Measurements from ENCODE around the gene KRTAP12-1.
"Not testable (repeated sequence)": the region's sequence is repeated elsewhere in the genome, so short reads cannot be mapped to it uniquely, and the experiment has no call there.

KRTAP12-1 gene

DNA sequence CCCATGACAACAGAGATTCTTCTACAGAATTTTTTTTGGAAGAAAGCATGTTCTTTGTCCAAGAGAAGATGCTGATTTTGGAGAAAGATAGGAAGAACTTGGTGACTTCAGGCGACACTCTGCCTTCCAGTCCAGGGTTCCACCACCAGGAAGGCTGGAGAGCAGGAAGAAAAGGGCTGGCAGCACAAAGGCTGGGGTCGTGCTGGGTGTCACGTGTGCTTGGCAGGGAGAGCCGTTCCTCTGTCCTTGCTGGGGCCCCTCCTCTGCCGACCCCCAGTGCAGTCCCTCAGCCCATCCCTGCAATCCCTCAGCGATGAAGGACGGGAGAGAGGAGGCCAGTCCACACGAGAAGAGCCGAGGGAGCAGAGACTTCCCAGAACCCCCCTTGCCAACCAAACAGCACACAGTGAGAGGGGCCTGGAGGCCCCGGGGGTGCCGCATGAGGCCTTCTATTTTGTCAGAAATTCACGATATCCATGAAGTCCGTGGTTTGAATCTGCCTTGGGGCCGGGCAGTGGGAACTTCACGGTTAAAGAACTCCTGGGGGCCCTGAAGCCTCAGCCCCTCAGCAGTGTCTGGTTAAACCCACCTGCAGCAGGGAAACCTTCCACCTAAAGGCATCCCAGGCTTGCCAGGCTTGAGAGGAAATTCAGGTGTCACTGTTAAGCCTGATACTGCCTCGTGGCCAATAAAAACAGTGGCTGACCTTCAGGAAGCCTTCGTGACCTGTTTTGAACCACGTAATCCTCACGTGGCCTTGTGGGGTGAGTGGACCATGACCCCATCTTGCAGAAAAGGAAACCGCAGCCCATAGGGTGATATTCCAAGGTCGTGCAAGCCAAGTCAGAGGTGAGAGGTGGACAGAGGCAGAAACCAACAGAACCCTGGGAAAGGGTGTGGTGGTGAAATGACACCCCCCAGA is 18.4 kb upstream of the KRTAP12-1 start:
- Histone ChIP-seq H3K27me3 (ENCODE audit: insufficient read depth, low read length) (no peaks in the 10 kb centered on the region), H4K20me1 (ENCODE audit: insufficient read depth, low read length) (no peaks in the 10 kb centered on the region), H3K9me2 (ENCODE audit: low read depth, low read length) (no peaks in the 10 kb centered on the region), H3K4me3 (ENCODE audit: low read depth, low read length, poor library complexity, severe bottlenecking) (no peak overlapping the region), H3K27ac (ENCODE audit: low read depth, low read length, poor library complexity, severe bottlenecking) (no peak overlapping the region), H3K4me2 (ENCODE audit: low read length) (no peak overlapping the region), H3K9me3 (ENCODE audit: low read length) (no peaks in the 10 kb centered on the region), H3K79me2 (ENCODE audit: insufficient read depth, low read length) (no peaks in the 10 kb centered on the region), H3K4me1 (ENCODE audit: insufficient read depth, low read length, severe bottlenecking) (no peaks in the 10 kb centered on the region), H3K36me3 (ENCODE audit: insufficient read depth, low read length) (no peaks in the 10 kb centered on the region), H3F3A (ENCODE audit: insufficient read depth, low read length) (no peaks in the 10 kb centered on the region), H3K9ac (ENCODE audit: low read length) (no peak overlapping the region), H2AFZ (ENCODE audit: low read length) (no peak overlapping the region)
- no peak for TF ChIP-seq EZH2 (IDR thresholded peaks at IDR 0.05; ENCODE audit: borderline replicate concordance, low read length)
- TF ChIP-seq, protein P1, sequence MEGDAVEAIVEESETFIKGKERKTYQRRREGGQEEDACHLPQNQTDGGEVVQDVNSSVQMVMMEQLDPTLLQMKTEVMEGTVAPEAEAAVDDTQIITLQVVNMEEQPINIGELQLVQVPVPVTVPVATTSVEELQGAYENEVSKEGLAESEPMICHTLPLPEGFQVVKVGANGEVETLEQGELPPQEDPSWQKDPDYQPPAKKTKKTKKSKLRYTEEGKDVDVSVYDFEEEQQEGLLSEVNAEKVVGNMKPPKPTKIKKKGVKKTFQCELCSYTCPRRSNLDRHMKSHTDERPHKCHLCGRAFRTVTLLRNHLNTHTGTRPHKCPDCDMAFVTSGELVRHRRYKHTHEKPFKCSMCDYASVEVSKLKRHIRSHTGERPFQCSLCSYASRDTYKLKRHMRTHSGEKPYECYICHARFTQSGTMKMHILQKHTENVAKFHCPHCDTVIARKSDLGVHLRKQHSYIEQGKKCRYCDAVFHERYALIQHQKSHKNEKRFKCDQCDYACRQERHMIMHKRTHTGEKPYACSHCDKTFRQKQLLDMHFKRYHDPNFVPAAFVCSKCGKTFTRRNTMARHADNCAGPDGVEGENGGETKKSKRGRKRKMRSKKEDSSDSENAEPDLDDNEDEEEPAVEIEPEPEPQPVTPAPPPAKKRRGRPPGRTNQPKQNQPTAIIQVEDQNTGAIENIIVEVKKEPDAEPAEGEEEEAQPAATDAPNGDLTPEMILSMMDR (IDR thresholded peaks at IDR 0.05; ENCODE audit: low read length): no peak

- Histone ChIP-seq H3K9me3 (ENCODE audit: low read length) (no peaks in the 10 kb centered on the region), H3K4me3 (ENCODE audit: low read depth, low read length, poor library complexity, severe bottlenecking) (no peak overlapping the region), H3K79me2 (ENCODE audit: insufficient read depth, low read length) (no peaks in the 10 kb centered on the region), H3K4me2 (ENCODE audit: low read length) (no peak overlapping the region), H2AFZ (ENCODE audit: low read length) (no peak overlapping the region), H3K4me1 (ENCODE audit: insufficient read depth, low read length, severe bottlenecking) (no peaks in the 10 kb centered on the region), H3K9ac (ENCODE audit: low read length) (no peak overlapping the region), H3K27ac (ENCODE audit: low read depth, low read length, poor library complexity, severe bottlenecking) (no peak overlapping the region), H3K9me2 (ENCODE audit: low read depth, low read length) (no peaks in the 10 kb centered on the region), H4K20me1 (ENCODE audit: insufficient read depth, low read length) (no peaks in the 10 kb centered on the region), H3K27me3 (ENCODE audit: insufficient read depth, low read length) (no peaks in the 10 kb centered on the region), H3K36me3 (ENCODE audit: insufficient read depth, low read length) (no peaks in the 10 kb centered on the region), H3F3A (ENCODE audit: insufficient read depth, low read length) (no peaks in the 10 kb centered on the region)
- TF ChIP-seq EZH2 (IDR thresholded peaks at IDR 0.05; ENCODE audit: borderline replicate concordance, low read length): no peak
- TF ChIP-seq, protein P1 (IDR thresholded peaks at IDR 0.05; ENCODE audit: low read length): no peak
Measured at GRCh38 chr21:44699502-44700001, 17.6 kb upstream of the KRTAP12-1 start.

GRCh38 chr21:44697811-44698734 is 16.1 kb upstream of the KRTAP12-1 start:
- H3K4me2 ChIP-seq (ENCODE audit: low read length): no peak overlapping the region
- H3K4me1 ChIP-seq (ENCODE audit: insufficient read depth, low read length, severe bottlenecking): no peaks in the 10 kb centered on the region
- H3K36me3 ChIP-seq (ENCODE audit: insufficient read depth, low read length): no peaks in the 10 kb centered on the region

GRCh38 chr21:44697172-44697810 is 15.3 kb upstream of the KRTAP12-1 start, which contains the start of gene KRTAP10-12:
TSS of gene KRTAP10-12 (plus strand) at chr21:44697172. CDS start at chr21:44697202, 30 bp downstream.
- not testable (repeated sequence) for H3K27me3 ChIP-seq (ENCODE audit: insufficient read depth, low read length); H2AFZ ChIP-seq (ENCODE audit: low read length); H3K79me2 ChIP-seq (ENCODE audit: insufficient read depth, low read length); H3K4me2 ChIP-seq (ENCODE audit: low read length); H4K20me1 ChIP-seq (ENCODE audit: insufficient read depth, low read length); H3K36me3 ChIP-seq (ENCODE audit: insufficient read depth, low read length); H3K4me1 ChIP-seq (ENCODE audit: insufficient read depth, low read length, severe bottlenecking); H3K4me3 ChIP-seq (ENCODE audit: low read depth, low read length, poor library complexity, severe bottlenecking); H3F3A ChIP-seq (ENCODE audit: insufficient read depth, low read length); H3K9me2 ChIP-seq (ENCODE audit: low read depth, low read length); H3K27ac ChIP-seq (ENCODE audit: low read depth, low read length, poor library complexity, severe bottlenecking); H3K9ac ChIP-seq (ENCODE audit: low read length); H3K9me3 ChIP-seq (ENCODE audit: low read length)

More at GRCh38 chr21:44697811-44698734, 16.1 kb upstream of the KRTAP12-1 start:
- TF ChIP-seq EZH2 (IDR thresholded peaks at IDR 0.05; ENCODE audit: borderline replicate concordance, low read length): no peak
- TF ChIP-seq, protein P1 (IDR thresholded peaks at IDR 0.05; ENCODE audit: low read length): no peak
- Histone ChIP-seq H4K20me1 (ENCODE audit: insufficient read depth, low read length) (no peaks in the 10 kb centered on the region), H3K27me3 (ENCODE audit: insufficient read depth, low read length) (no peaks in the 10 kb centered on the region; the same call in 1 of the 2 replicates), H3K9ac (ENCODE audit: low read length) (no peak overlapping the region), H3K9me3 (ENCODE audit: low read length) (no peaks in the 10 kb centered on the region), H3K27ac (ENCODE audit: low read depth, low read length, poor library complexity, severe bottlenecking) (no peak overlapping the region), H3F3A (ENCODE audit: insufficient read depth, low read length) (no peaks in the 10 kb centered on the region), H3K9me2 (ENCODE audit: low read depth, low read length) (no peaks in the 10 kb centered on the region), H3K79me2 (ENCODE audit: insufficient read depth, low read length) (no peaks in the 10 kb centered on the region), H3K4me3 (ENCODE audit: low read depth, low read length, poor library complexity, severe bottlenecking) (no peak overlapping the region), H2AFZ (ENCODE audit: low read length) (no peak overlapping the region)

Data from OCI-LY1 (cell line).